Sigmoid colon (tissue), 4 donors: ENCODE results near the gene LRP1.

Source experiments
- CTCF ChIP-seq, 4 experiments: fragments of 450-650 bp in 3 of 4; fragments of 200-600 bp in 1 of 4; IDR thresholded peaks; one replicate each; pipeline ENCODE4 v1.5.1; 2016 to 2019; ENCODE audit warnings: antibody characterized with exemption in 4 of 4, mild to moderate bottlenecking in 3 of 4, moderate library complexity in 2 of 4
- EP300 ChIP-seq, 4 donors: sonication (generic); formaldehyde crosslinking; IDR thresholded peaks; one replicate each; pipeline ENCODE4 v1.6.1; 2017; ENCODE audit warnings: antibody characterized with exemption in 4 of 4
- POLR2A ChIP-seq, 2 donors: fragments of 450-650 bp; IDR thresholded peaks; one replicate each; pipeline ENCODE4 v1.6.1; 2016; ENCODE audit warnings: antibody characterized with exemption in 2 of 2, mild to moderate bottlenecking in 2 of 2, moderate library complexity in 2 of 2
- POLR2AphosphoS5 ChIP-seq, 4 donors: sonication (generic); formaldehyde crosslinking; IDR thresholded peaks; one replicate each; pipeline ENCODE4 v1.6.1; 2017; ENCODE audit warnings: antibody characterized with exemption in 4 of 4

GRCh38 chr12:57141249-57141648 lies 13.0 kb downstream of the LRP1 start:
- TF ChIP-seq CTCF (IDR thresholded peaks at IDR 0.05) (no peak), POLR2A (IDR thresholded peaks at IDR 0.05) (no peak), POLR2AphosphoS5 (IDR thresholded peaks at IDR 0.05) (no peak), EP300 (IDR thresholded peaks at IDR 0.05) (no peak)
